Panc1 (cell line): ENCODE measurements around the gene BOLA1. TPM values are rescaled to one million over a fixed set of nuclear protein-coding genes. Genes with fewer than 3 reads are reported as not detected.
A peak's percentile ranks its signal among the peaks of the same experiment; 100 is the strongest.

Source experiments
- ATAC-seq: fragments of 200-7000 bp; cut with Tn5 transposase; 2 replicates; pipeline ENCODE4 v1.9.1; 2020; ENCODE audit warnings: mild to moderate bottlenecking, moderate library complexity
- BruUV-seq: library from RNA; stranded (reverse); fragments of 400-500 nt; replicated peaks from 2 replicates; lab custom pipeline; 2021; lab: Mats Ljungman, UMichigan
- CTCF ChIA-PET: fragments of 300-600 bp; sonication (Branson Sonifier 250); formaldehyde crosslinking; loops from one replicate; lab custom pipeline; 2022; ENCODE audit warnings: antibody characterized with exemption; lab: Charles Lee
- POLR2A ChIA-PET: fragments of 300-600 bp; sonication (Branson Sonifier 250); formaldehyde crosslinking; loops from one replicate; lab custom pipeline; 2022; ENCODE audit warnings: antibody characterized with exemption; lab: Charles Lee
- DNase-seq: peaks from one replicate; pipeline ENCODE4 v3.0.0-alpha.2; 2010; ENCODE audit warnings: low read depth, low spot score
- H3K27ac ChIP-seq: 2 replicates; pipeline ENCODE4 v1.5.1; 2011; ENCODE audit warnings: mild to moderate bottlenecking, low read length, inconsistent platforms
- H3K27me3 ChIP-seq: fragments of 200-500 bp; sonication (Bioruptor generic); 2 replicates; pipeline ENCODE4 v1.6.0; 2014; ENCODE audit warnings: low read length, inconsistent platforms; ENCODE audit not compliant: control insufficient read depth, insufficient read depth
- H3K36me3 ChIP-seq: fragments of 200-500 bp; sonication (Bioruptor generic); 2 replicates; pipeline ENCODE4 v1.5.1; 2014; ENCODE audit warnings: inconsistent platforms, mild to moderate bottlenecking, low read length, moderate library complexity; ENCODE audit not compliant: control insufficient read depth, insufficient read depth
- H3K4me1 ChIP-seq: 2 replicates; pipeline ENCODE4 v1.5.1; 2011; ENCODE audit warnings: inconsistent platforms, mild to moderate bottlenecking, low read length, moderate library complexity; ENCODE audit not compliant: control insufficient read depth, insufficient read depth
- H3K4me3 ChIP-seq, 2 experiments: 2 replicates each; pipeline ENCODE4 v1.5.1; 2011 to 2012; ENCODE audit warnings: low read depth in 2 of 2, low read length in 2 of 2, mild to moderate bottlenecking in 2 of 2, inconsistent platforms in 1 of 2, moderate library complexity in 1 of 2
- H3K9me3 ChIP-seq: fragments of 200-500 bp; sonication (Bioruptor generic); 2 replicates; pipeline ENCODE4 v1.5.1; 2014; ENCODE audit warnings: low read depth, mild to moderate bottlenecking, inconsistent platforms, low read length, moderate library complexity; ENCODE audit not compliant: control insufficient read depth, insufficient read depth
- POLR2AphosphoS5 ChIP-seq: IDR thresholded peaks from 2 replicates; pipeline ENCODE4 v1.6.1; 2012; ENCODE audit warnings: mild to moderate bottlenecking, low read depth, low read length, moderate library complexity
- SIN3A ChIP-seq: IDR thresholded peaks from 2 replicates; pipeline ENCODE4 v1.6.1; 2012; ENCODE audit warnings: low read depth, mild to moderate bottlenecking, low read length, moderate library complexity, borderline replicate concordance; ENCODE audit not compliant: insufficient read depth
- TCF7L2 ChIP-seq: IDR thresholded peaks from 2 replicates; pipeline ENCODE4 v1.6.1; 2011; ENCODE audit warnings: mild to moderate bottlenecking, low read depth, low read length, inconsistent platforms
- in situ Hi-C: cut with HindIII; loops from 2 replicates; pipeline ENCODE4 v1.10.0; 2016; ENCODE audit warnings: low sequenced_read_pairs, low pct_unique_long_range_greater_than_20kb
- intact Hi-C: fragments of 100-400 bp; cut with micrococcal nuclease; formaldehyde crosslinking; loops from one replicate; pipeline ENCODE4 v1.10.0; 2022; ENCODE audit not compliant: unreplicated experiment
- total RNA-seq: library from RNA; stranded (reverse); gene quantifications from one replicate; pipeline ENCODE4 v1.2.1, GENCODE V29; 2021; ENCODE audit not compliant: unreplicated experiment
- TF ChIP-seq, protein P1 (sequence below): fragments of 450-650 bp; IDR thresholded peaks from 2 replicates; pipeline ENCODE4 v1.5.1; 2017; ENCODE audit warnings: mild to moderate bottlenecking
- TF ChIP-seq, protein P2 (sequence below), 2 experiments: IDR thresholded peaks; 2 replicates each; pipeline ENCODE4 v1.6.1; 2011 to 2012; ENCODE audit warnings: low read depth in 2 of 2, control low read depth in 1 of 2, low read length in 1 of 2, mild to moderate bottlenecking in 1 of 2, moderate library complexity in 1 of 2; ENCODE audit not compliant: insufficient read depth in 1 of 2

Gene BOLA1
- total RNA-seq, 1 experiment from 2014 or later: 14.6 TPM

DNA sequence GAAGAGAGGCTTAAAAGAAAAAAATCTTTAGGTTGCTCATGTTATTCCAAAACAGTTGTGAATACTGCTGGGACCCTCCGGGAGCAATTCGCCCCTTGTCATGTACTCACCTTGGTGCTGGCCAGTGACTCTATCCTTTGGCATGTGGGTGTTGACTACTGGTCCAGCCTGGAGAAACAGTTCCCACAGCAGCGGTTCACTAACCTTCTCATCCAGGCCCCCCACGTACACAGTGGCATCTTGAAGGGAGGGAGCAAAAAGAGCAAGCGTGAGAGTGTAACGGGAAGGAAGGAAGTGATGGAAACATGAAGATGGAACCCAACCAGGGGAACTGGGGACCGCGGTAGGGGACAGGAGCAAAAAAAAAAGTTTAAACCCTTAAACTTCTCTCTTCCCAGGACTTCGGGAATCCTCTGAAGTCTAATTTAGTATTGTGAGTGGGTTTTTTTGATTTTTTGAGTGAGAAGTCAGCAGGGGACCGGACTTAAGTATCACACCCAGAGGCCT lies 27.7 kb downstream of the BOLA1 start:
- in situ Hi-C loops (no loop called here), intact Hi-C loops (no loop called here)
- Histone ChIP-seq H3K27ac (peak overlapping the region; percentile 99), H3K4me3 (peak overlapping the region; percentile 79 to 93), H3K36me3 (peaks cover 28% of the 10 kb centered on the region), H3K4me1 (peaks cover 25% of the 10 kb centered on the region), H3K9me3 (no peaks in the 10 kb centered on the region), H3K27me3 (no peaks in the 10 kb centered on the region)
- ChIA-PET CTCF (interaction anchor here (0.6 kb wide), 1 partner anchor 244 kb away, joined by 3 read pairs; no protein-coding TSS in a partner anchor), POLR2A (no interaction called here)
- BruUV-seq: no TSS peak
- no peak for DNase-seq
- TF ChIP-seq SIN3A: no peak
- TF ChIP-seq, protein P1, sequence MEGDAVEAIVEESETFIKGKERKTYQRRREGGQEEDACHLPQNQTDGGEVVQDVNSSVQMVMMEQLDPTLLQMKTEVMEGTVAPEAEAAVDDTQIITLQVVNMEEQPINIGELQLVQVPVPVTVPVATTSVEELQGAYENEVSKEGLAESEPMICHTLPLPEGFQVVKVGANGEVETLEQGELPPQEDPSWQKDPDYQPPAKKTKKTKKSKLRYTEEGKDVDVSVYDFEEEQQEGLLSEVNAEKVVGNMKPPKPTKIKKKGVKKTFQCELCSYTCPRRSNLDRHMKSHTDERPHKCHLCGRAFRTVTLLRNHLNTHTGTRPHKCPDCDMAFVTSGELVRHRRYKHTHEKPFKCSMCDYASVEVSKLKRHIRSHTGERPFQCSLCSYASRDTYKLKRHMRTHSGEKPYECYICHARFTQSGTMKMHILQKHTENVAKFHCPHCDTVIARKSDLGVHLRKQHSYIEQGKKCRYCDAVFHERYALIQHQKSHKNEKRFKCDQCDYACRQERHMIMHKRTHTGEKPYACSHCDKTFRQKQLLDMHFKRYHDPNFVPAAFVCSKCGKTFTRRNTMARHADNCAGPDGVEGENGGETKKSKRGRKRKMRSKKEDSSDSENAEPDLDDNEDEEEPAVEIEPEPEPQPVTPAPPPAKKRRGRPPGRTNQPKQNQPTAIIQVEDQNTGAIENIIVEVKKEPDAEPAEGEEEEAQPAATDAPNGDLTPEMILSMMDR: no peak
- no peak for TF ChIP-seq POLR2AphosphoS5
- TF ChIP-seq, protein P2, sequence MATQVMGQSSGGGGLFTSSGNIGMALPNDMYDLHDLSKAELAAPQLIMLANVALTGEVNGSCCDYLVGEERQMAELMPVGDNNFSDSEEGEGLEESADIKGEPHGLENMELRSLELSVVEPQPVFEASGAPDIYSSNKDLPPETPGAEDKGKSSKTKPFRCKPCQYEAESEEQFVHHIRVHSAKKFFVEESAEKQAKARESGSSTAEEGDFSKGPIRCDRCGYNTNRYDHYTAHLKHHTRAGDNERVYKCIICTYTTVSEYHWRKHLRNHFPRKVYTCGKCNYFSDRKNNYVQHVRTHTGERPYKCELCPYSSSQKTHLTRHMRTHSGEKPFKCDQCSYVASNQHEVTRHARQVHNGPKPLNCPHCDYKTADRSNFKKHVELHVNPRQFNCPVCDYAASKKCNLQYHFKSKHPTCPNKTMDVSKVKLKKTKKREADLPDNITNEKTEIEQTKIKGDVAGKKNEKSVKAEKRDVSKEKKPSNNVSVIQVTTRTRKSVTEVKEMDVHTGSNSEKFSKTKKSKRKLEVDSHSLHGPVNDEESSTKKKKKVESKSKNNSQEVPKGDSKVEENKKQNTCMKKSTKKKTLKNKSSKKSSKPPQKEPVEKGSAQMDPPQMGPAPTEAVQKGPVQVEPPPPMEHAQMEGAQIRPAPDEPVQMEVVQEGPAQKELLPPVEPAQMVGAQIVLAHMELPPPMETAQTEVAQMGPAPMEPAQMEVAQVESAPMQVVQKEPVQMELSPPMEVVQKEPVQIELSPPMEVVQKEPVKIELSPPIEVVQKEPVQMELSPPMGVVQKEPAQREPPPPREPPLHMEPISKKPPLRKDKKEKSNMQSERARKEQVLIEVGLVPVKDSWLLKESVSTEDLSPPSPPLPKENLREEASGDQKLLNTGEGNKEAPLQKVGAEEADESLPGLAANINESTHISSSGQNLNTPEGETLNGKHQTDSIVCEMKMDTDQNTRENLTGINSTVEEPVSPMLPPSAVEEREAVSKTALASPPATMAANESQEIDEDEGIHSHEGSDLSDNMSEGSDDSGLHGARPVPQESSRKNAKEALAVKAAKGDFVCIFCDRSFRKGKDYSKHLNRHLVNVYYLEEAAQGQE (IDR thresholded peaks at IDR 0.05; ENCODE audit: insufficient read depth in 1 of 2, low read depth in 2 of 2, low read length in 1 of 2): no peak
- no peak for TF ChIP-seq TCF7L2
- ATAC-seq: no peak

DNA sequence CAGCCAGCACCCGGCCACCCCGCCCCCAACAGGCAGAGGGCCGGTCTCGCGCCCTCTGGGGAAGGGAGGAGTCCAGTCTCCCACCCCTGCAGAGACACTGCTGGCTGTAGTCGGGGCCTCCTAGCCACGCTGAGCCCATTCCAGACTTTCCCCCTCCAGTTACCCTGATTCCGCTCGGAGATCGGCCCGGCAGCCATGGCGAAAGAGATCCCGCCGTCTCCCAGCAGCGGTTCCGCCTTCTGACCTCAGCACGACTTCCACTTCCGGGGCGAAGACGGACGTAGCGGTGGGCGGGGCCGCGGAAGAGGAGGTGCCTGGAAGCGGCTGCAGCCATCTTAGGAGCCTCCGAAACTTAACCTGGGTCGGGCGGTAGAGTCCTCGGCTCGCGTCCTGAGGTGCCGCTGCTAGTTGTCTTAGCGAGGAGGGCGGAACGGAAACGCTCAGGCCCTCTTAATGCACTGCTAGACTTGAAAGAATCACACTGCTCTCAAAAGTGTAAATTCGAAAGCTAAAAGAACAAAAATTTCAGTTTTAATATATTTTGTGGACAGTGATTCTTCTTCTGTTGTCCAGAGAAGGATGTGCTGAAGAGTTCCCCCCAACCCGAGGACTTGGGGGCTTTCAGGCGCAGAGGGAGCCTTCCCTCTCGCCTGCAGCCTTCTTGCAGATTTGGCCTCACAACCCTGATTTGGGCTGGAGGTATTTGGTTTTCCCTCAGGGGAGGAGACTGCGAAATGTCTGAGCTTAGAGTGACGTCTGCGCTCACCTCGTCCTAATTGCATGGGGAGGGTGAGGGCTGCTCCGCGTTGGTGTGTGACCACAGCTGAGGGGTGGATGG lies 28.4 kb downstream of the BOLA1 start, which contains the start of gene SF3B4:
Gene SF3B4 (minus strand): TSS at position 241 of the 838 bp plus-strand sequence. CDS start 44 bp downstream, at position 197.
- CTCF ChIA-PET: interaction anchor here (0.6 kb wide), 1 partner anchor 243 kb away, joined by 3 read pairs; no protein-coding TSS in a partner anchor
- no peaks in the 10 kb centered on the region for H3K9me3 ChIP-seq
- ATAC-seq: peak; percentile 99
- H3K27me3 ChIP-seq: no peaks in the 10 kb centered on the region
- peak within 1 kb of the TSS; percentile 99 for H3K27ac ChIP-seq
- BruUV-seq: TSS peak; percentile 99
- peak within 1 kb of the TSS; percentile 79 to 93 for H3K4me3 ChIP-seq
- POLR2A ChIA-PET: interaction anchor here (0.8 kb wide), 1 partner anchor 42 kb away, joined by 3 read pairs; no protein-coding TSS in a partner anchor
- TF ChIP-seq POLR2AphosphoS5: peak; percentile 95
- TF ChIP-seq, protein P1: no peak
- TF ChIP-seq SIN3A: 0 out of 2 replicates have a peak, but pooled peaks have one; percentile 36
- TF ChIP-seq, protein P2 (IDR thresholded peaks at IDR 0.05; ENCODE audit: insufficient read depth in 1 of 2, low read depth in 2 of 2, low read length in 1 of 2): 0 out of 4 replicates have a peak, but pooled peaks of 1 of the 2 experiments have one; percentile 36
- TF ChIP-seq TCF7L2: no peak
- in situ Hi-C loops: no loop called here
- intact Hi-C loops: no loop called here
- peaks cover 25% of the 10 kb centered on the region for H3K4me1 ChIP-seq
- DNase-seq: no peak
- H3K36me3 ChIP-seq: peaks cover 28% of the 10 kb centered on the region
